CD4-positive, alpha-beta memory T cell (primary cell): ENCODE results near the gene ANKDD1A. TPM values are rescaled to one million over a fixed set of nuclear protein-coding genes. Genes with fewer than 3 reads are reported as not detected.
A peak's percentile ranks its signal among the peaks of the same experiment; 100 is the strongest.

Experiments
- CTCF ChIA-PET: fragments of 350-600 bp; sonication (Branson Sonifier 250); formaldehyde crosslinking; loops from one replicate; lab custom pipeline; 2021; ENCODE audit warnings: inconsistent platforms; ENCODE audit not compliant: partially characterized antibody; lab: Charles Lee
- POLR2A ChIA-PET: fragments of 350-600 bp; sonication (Branson Sonifier 250); formaldehyde crosslinking; loops from one replicate; lab custom pipeline; 2021; ENCODE audit not compliant: partially characterized antibody; lab: Charles Lee
- DNase-seq, 5 donors: peaks; one replicate each; pipeline versions ENCODE4 v3.0.0 to v3.0.0-alpha.2; 2020 to 2022; ENCODE audit warnings: mixed read lengths in 1 of 5
- H3K27ac ChIP-seq: one replicate; pipeline ENCODE4 v1.7.0; 2013; ENCODE audit warnings: low read depth, low read length
- H3K27me3 ChIP-seq: 2 replicates; pipeline ENCODE4 v1.7.0; 2013; ENCODE audit warnings: mild to moderate bottlenecking, low read length, moderate library complexity; ENCODE audit not compliant: insufficient read depth
- H3K36me3 ChIP-seq: 2 replicates; pipeline ENCODE4 v1.7.0; 2013; ENCODE audit warnings: mild to moderate bottlenecking, low read length, moderate library complexity; ENCODE audit not compliant: insufficient read depth
- H3K4me1 ChIP-seq: 2 replicates; pipeline ENCODE4 v1.7.0; 2013; ENCODE audit warnings: mild to moderate bottlenecking, low read length, moderate library complexity; ENCODE audit not compliant: insufficient read depth
- H3K4me3 ChIP-seq, 2 donors: one replicate each; pipeline ENCODE4 v1.7.0; 2013; ENCODE audit warnings: low read length in 2 of 2, mild to moderate bottlenecking in 1 of 2
- H3K9me3 ChIP-seq, 2 donors: one replicate each; pipeline ENCODE4 v1.7.0; 2013; ENCODE audit warnings: low read length in 2 of 2, control low read depth in 1 of 2; ENCODE audit not compliant: control insufficient read depth in 1 of 2
- H3K27ac Mint-ChIP-seq, 7 donors: one replicate each; pipeline ENCODE4 v1.8.0; 2020 to 2021; ENCODE audit warnings: mixed read lengths in 7 of 7, mild to moderate bottlenecking in 6 of 7, inconsistent platforms in 3 of 7, moderate library complexity in 3 of 7
- H3K27me3 Mint-ChIP-seq, 2 donors: one replicate each; pipeline ENCODE4 v1.8.0; 2020 to 2021; ENCODE audit warnings: mixed read lengths in 2 of 2
- H3K36me3 Mint-ChIP-seq, 2 donors: one replicate each; pipeline ENCODE4 v1.8.0; 2020 to 2021; ENCODE audit warnings: mixed read lengths in 2 of 2, inconsistent platforms in 1 of 2, mild to moderate bottlenecking in 1 of 2
- H3K4me1 Mint-ChIP-seq, 4 donors: one replicate each; pipeline ENCODE4 v1.8.0; 2020 to 2021; ENCODE audit warnings: mixed read lengths in 4 of 4, mild to moderate bottlenecking in 1 of 4
- H3K4me3 Mint-ChIP-seq, 8 donors: one replicate each; pipeline ENCODE4 v1.8.0; 2020 to 2021; ENCODE audit warnings: mixed read lengths in 8 of 8, mild to moderate bottlenecking in 7 of 8, moderate library complexity in 6 of 8, inconsistent platforms in 3 of 8
- H3K9me3 Mint-ChIP-seq, 8 donors: one replicate each; pipeline ENCODE4 v1.8.0; 2020 to 2021; ENCODE audit warnings: mixed read lengths in 8 of 8, mild to moderate bottlenecking in 5 of 8, inconsistent platforms in 3 of 8, moderate library complexity in 1 of 8
- intact Hi-C: fragments of 100-400 bp; cut with micrococcal nuclease; formaldehyde crosslinking; loops from one replicate; pipeline ENCODE4 v1.15.1; 2023
- polyA plus RNA-seq, 2 donors: library from polyadenylated mRNA; unstranded; fragments of 300-500 nt; fragmentation: Illumina TruSeq; gene quantifications; one replicate each; pipeline ENCODE4 v1.2.3, GENCODE V29; 2021
- total RNA-seq, 2 experiments: library from RNA; stranded (reverse); gene quantifications; one replicate each; pipeline ENCODE4 v1.2.3, GENCODE V29; 2021

The ANKDD1A gene
- total and polyA plus RNA-seq, 4 experiments from 2014 or later, result 0.16 to 5.9 (median 3.1) TPM

DNA sequence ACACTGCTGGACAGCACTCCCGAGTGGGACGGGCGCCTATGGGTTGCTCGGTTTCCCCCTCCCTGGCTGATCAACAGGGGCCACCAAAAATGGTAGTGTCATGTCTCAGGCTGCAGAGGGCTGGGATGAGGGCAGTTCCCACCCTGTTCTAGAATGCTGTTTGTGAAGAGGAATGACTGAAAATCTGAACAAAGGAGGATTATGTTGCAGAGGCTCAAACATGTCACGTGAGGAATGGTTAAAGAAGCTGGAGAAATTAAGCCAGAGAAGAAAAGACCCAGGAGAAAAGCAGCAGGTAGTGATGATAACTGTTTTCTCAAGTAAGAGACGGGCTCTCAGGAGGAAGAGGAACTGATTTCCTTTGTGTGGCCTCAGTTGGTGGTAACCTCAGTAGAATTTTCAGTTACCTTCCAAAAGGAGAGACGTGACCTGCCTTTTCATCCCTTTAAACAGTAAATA is 67.6 kb downstream of the ANKDD1A start:
- Histone ChIP-seq H3K9me3 (no peaks in the 10 kb centered on the region), H3K36me3 (peaks cover 33% of the 10 kb centered on the region), H3K27ac (no peak overlapping the region), H3K4me3 (no peak overlapping the region), H3K27me3 (no peaks in the 10 kb centered on the region), H3K4me1 (peaks cover 3% of the 10 kb centered on the region)
- Mint-ChIP-seq H3K4me3 (no peak overlapping the region), H3K36me3 (peaks cover 26 to 50% of the 10 kb centered on the region in 2 donors), H3K27me3 (no peaks in the 10 kb centered on the region), H3K27ac (peak overlapping the region in 2 of 7 donors; percentile 19 to 83), H3K4me1 (peaks cover 2 to 7% (median 4%) of the 10 kb centered on the region in 4 donors), H3K9me3 (no peaks in the 10 kb centered on the region)
- CTCF ChIA-PET, result no interaction called here
- POLR2A ChIA-PET, result no interaction called here
- intact Hi-C loops, result no loop called here
- DNase-seq, result no peak

- no peak overlapping the region for H3K4me3 ChIP-seq
- ChIA-PET CTCF (interaction anchor here (1.0 kb wide), 1 partner anchor 24 kb away, joined by 4 read pairs; no protein-coding TSS in a partner anchor), POLR2A (no interaction called here)
- H3K36me3 ChIP-seq, result peaks cover 16% of the 10 kb centered on the region
- Mint-ChIP-seq H3K4me1 (peaks cover 11 to 27% (median 16%) of the 10 kb centered on the region in 4 donors), H3K27me3 (no peaks in the 10 kb centered on the region), H3K9me3 (no peaks in the 10 kb centered on the region), H3K27ac (peak overlapping the region in 1 of 7 donors; percentile 66), H3K36me3 (peaks cover 22 to 43% of the 10 kb centered on the region in 2 donors), H3K4me3 (no peak overlapping the region)
- no peaks in the 10 kb centered on the region for H3K9me3 ChIP-seq
- DNase-seq, result no peak
- H3K27me3 ChIP-seq, result no peaks in the 10 kb centered on the region
- no peak overlapping the region for H3K27ac ChIP-seq
- H3K4me1 ChIP-seq, result peaks cover 14% of the 10 kb centered on the region
- intact Hi-C loops, result no loop called here
Measured at GRCh38 chr15:64981812-64982431, 70.2 kb downstream of the ANKDD1A start.

DNA sequence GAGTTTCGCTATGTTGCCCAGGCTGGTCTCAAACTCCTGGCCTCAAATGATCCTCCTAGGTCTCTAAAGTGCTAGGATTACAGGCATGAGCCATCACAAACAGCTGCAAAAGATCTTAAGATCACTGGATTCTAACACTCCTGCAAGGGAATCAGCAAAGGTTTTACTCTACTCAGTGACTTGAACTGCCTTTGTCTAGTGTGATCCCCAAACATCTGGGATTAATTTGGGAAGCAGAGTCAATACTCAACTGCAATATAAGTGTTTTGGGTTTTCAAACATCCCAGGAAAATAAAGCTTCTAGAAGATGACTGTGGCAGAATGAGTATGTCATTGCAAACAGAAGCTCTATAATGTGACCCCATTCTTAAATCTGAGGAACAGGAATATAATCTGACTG is 70.8 kb downstream of the ANKDD1A start:
- POLR2A ChIA-PET, result no interaction called here
- Mint-ChIP-seq H3K4me1 (peaks cover 14 to 32% (median 21%) of the 10 kb centered on the region in 4 donors), H3K9me3 (no peaks in the 10 kb centered on the region), H3K4me3 (no peak overlapping the region), H3K27ac (peak overlapping the region in 2 of 7 donors; percentile 1 to 9), H3K36me3 (peaks cover 26 to 38% of the 10 kb centered on the region in 2 donors), H3K27me3 (no peaks in the 10 kb centered on the region)
- intact Hi-C loops, result no loop called here
- Histone ChIP-seq H3K36me3 (peaks cover 16% of the 10 kb centered on the region), H3K27me3 (no peaks in the 10 kb centered on the region), H3K27ac (no peak overlapping the region), H3K4me1 (peaks cover 20% of the 10 kb centered on the region), H3K9me3 (no peaks in the 10 kb centered on the region), H3K4me3 (no peak overlapping the region)
- no peak for DNase-seq
- CTCF ChIA-PET, result no interaction called here

- Histone ChIP-seq H3K27me3 (no peaks in the 10 kb centered on the region), H3K9me3 (no peaks in the 10 kb centered on the region), H3K27ac (no peak overlapping the region), H3K36me3 (no peaks in the 10 kb centered on the region), H3K4me3 (no peak overlapping the region), H3K4me1 (peaks cover 39% of the 10 kb centered on the region)
- Mint-ChIP-seq H3K9me3 (peaks cover 0 to 6% (median 0%) of the 10 kb centered on the region in 8 donors), H3K36me3 (peaks cover 6 to 25% of the 10 kb centered on the region in 2 donors), H3K27ac (peak overlapping the region in 5 of 7 donors; percentile 30 to 65 (median 53)), H3K4me1 (peaks cover 27 to 59% (median 41%) of the 10 kb centered on the region in 4 donors), H3K4me3 (no peak overlapping the region), H3K27me3 (no peaks in the 10 kb centered on the region)
- POLR2A ChIA-PET, result no interaction called here
- CTCF ChIA-PET, result interaction anchor here (1.0 to 1.1 kb wide), 2 partner anchors 9 to 11 kb away, joined by 3 read pairs; no protein-coding TSS in a partner anchor
- DNase-seq, result no peak
- intact Hi-C loops, result no loop called here
Measured at GRCh38 chr15:64985366-64986033, 73.8 kb downstream of the ANKDD1A start.

DNA sequence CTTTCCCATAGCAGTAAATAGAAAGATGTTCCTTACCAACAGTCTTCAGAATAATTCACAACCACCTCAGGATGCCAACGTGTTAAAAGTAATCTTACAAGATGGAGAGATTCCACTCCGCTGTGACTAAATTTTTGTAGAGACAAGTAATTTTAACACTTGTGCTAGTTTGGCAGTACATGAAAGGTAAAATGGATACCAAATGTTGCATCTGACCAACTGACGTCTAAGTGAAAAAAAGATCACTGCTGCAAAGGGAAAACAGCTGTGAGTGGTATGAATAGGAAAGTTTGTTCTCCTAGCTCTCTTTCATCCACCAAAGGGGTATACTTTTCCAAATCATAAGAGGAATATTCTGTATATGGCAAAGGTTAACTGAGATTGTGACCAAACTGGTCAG is 75.4 kb downstream of the ANKDD1A start:
- peaks cover 40% of the 10 kb centered on the region for H3K4me1 ChIP-seq
- Mint-ChIP-seq H3K27me3 (no peaks in the 10 kb centered on the region), H3K4me3 (peak overlapping the region in 5 of 8 donors; percentile 23 to 58 (median 46)), H3K27ac (peak overlapping the region in 3 of 7 donors; percentile 6 to 55 (median 22)), H3K4me1 (peaks cover 27 to 62% (median 43%) of the 10 kb centered on the region in 4 donors), H3K9me3 (peaks cover 0 to 6% (median 0%) of the 10 kb centered on the region in 8 donors), H3K36me3 (peaks cover 6 to 16% of the 10 kb centered on the region in 2 donors)
- ChIA-PET CTCF (no interaction called here), POLR2A (no interaction called here)
- intact Hi-C loops, result no loop called here
- no peaks in the 10 kb centered on the region for H3K27me3 ChIP-seq
- no peak for DNase-seq
- no peak overlapping the region for H3K4me3 ChIP-seq
- no peaks in the 10 kb centered on the region for H3K36me3 ChIP-seq
- H3K27ac ChIP-seq, result no peak overlapping the region
- H3K9me3 ChIP-seq, result no peaks in the 10 kb centered on the region

DNA sequence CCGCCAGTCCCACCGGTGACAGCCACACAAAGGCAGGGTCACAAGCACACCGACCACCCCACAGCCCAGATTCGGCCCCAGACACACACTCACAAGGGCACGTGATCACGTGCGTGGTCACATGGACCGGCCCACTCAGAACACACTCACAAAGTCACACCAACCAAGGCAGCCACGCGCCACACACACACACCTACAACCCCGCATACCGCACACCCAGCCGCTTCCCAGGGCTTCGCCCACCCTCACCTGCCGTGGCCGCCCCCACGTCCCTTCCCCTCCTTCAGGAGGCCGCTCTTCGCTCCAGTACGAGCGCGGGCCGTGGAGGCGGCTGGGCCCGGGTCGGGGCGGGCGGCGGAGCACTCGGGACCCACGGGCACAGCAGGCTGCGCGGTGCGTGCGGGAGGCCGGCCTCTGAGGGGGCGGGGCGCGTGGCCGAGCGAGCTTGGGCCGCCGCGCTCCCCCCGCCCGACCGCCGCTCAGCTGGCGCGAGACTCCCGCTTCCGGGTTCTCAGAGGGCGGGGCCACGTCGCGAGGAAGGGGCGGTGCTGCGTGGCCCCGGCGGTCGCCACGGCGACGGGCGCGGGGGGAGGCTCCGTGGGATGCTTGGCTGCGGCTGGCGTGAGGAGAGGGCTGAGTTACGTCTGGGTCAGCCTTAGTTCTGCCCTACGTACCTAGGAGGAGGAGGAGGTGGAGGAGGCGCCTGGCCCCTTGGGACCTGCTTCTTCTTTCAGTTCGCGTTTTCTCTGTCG is 77.9 kb downstream of the ANKDD1A start, which contains the start of gene SPG21:
Gene SPG21, minus strand, starts transcription at position 499 of the 752 bp plus-strand sequence. CDS start 6,345 bp downstream, outside the sequence.
- peak; percentile 87 to 91 (median 88) for DNase-seq
- Histone ChIP-seq H3K9me3 (no peaks in the 10 kb centered on the region), H3K27me3 (no peaks in the 10 kb centered on the region), H3K27ac (peak within 1 kb of the TSS; percentile 81), H3K4me1 (peaks cover 35% of the 10 kb centered on the region), H3K4me3 (peak within 1 kb of the TSS; percentile 96 to 99), H3K36me3 (no peaks in the 10 kb centered on the region)
- H3K9me3 Mint-ChIP-seq, result peaks cover 0 to 6% (median 0%) of the 10 kb centered on the region in 8 donors
- H3K4me3 Mint-ChIP-seq, result peak within 1 kb of the TSS; percentile 93 to 99 (median 97)
- peaks cover 6 to 16% of the 10 kb centered on the region in 2 donors for H3K36me3 Mint-ChIP-seq
- peaks cover 29 to 53% (median 42%) of the 10 kb centered on the region in 4 donors for H3K4me1 Mint-ChIP-seq
- CTCF ChIA-PET, result interaction anchor here (1.0 to 1.6 kb wide), 2 partner anchors 44 to 262 kb away, joined by 3 read pairs; no protein-coding TSS in a partner anchor
- POLR2A ChIA-PET, result interaction anchor here (0.6 to 2.2 kb wide), 9 partner anchors 19 to 315 kb away, joined by 3 to 5 read pairs (median 3); partner anchors contain the start of gene RNU5B-1
- intact Hi-C loops, result loop anchor here (1.0 to 5.0 kb wide), 4 partner anchors 40 to 297 kb away; partner anchors contain the start of genes CLPX, MTFMT, PARP16 and PLEKHO2
- no peaks in the 10 kb centered on the region for H3K27me3 Mint-ChIP-seq
- H3K27ac Mint-ChIP-seq, result peak within 1 kb of the TSS; percentile 93 to 98 (median 97)
